ENCODE measurements around the gene CPLX1. TPM values are rescaled to one million over a fixed set of nuclear protein-coding genes. Genes with fewer than 3 reads are reported as not detected.
A peak's percentile ranks its signal among the peaks of the same experiment; 100 is the strongest.
"Not testable (repeated sequence)": the region's sequence is repeated elsewhere in the genome, so short reads cannot be mapped to it uniquely, and the experiment has no call there.

The CPLX1 gene
- total RNA-seq, 1 donor, result not detected

DNA sequence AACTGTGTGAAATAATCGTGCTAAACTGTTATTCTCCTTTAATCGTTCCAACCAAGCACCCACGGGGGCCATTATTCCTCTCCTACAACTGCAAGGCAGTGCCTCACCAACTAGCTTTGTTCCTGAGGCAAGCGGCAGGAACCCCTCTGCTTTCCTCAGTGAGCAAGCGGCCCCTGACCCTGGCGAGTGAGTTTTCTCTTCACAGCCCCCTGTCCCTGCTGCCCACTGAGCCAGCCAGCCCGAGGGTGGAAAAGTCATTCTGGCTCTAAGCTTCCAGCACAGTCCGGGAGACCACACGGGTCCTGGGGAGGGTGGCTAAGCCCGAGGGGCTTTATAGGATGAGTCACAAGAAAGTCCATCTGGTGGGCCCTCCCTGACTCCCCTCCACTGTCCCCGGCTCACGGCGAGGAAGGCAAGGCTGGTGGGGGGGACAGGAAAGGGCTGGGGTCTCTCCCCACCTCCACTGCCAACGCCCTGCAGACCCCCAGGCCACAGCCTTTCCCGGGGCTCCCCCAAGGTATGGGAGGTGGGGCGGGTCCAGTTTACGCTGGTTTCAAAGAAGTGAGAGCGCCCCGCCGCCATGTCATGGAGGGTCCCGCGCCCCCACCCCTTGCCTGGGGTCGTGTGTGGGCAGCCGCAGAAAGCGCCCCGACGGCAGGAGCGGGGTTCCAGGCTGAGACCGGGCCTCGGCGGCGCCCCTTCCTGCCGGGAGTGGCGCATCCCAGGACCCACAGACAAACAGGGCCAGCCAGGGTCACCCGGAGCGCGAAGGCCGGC lies 45.0 kb downstream of the CPLX1 start:
- H3K79me2 ChIP-seq (ENCODE audit: insufficient read depth, low read length), result peaks cover 55% of the 10 kb centered on the region
- peak overlapping the region; percentile 96 for H3K27ac ChIP-seq (ENCODE audit: low read depth, low read length)
- DNase-seq (ENCODE audit: insufficient read length, low spot score, missing footprints), result peak; percentile 36
- H2AFZ ChIP-seq (ENCODE audit: low read length), result peak overlapping the region; percentile 70
- peaks cover 42% of the 10 kb centered on the region for H4K20me1 ChIP-seq (ENCODE audit: insufficient read depth, low read length)
- peak overlapping the region; percentile 99 for H3K4me3 ChIP-seq (ENCODE audit: insufficient read depth, low read length)
- TF ChIP-seq, protein P1, sequence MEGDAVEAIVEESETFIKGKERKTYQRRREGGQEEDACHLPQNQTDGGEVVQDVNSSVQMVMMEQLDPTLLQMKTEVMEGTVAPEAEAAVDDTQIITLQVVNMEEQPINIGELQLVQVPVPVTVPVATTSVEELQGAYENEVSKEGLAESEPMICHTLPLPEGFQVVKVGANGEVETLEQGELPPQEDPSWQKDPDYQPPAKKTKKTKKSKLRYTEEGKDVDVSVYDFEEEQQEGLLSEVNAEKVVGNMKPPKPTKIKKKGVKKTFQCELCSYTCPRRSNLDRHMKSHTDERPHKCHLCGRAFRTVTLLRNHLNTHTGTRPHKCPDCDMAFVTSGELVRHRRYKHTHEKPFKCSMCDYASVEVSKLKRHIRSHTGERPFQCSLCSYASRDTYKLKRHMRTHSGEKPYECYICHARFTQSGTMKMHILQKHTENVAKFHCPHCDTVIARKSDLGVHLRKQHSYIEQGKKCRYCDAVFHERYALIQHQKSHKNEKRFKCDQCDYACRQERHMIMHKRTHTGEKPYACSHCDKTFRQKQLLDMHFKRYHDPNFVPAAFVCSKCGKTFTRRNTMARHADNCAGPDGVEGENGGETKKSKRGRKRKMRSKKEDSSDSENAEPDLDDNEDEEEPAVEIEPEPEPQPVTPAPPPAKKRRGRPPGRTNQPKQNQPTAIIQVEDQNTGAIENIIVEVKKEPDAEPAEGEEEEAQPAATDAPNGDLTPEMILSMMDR (IDR thresholded peaks at IDR 0.05; ENCODE audit: extremely low read depth, low read depth, low read length), result no peak
- peaks cover 11% of the 10 kb centered on the region for H3K27me3 ChIP-seq (ENCODE audit: insufficient read depth, low read length)
- no peaks in the 10 kb centered on the region for H3K9me3 ChIP-seq (ENCODE audit: low read depth, low read length)
- H3K4me1 ChIP-seq (ENCODE audit: insufficient read depth, low read length), result peaks cover 14% of the 10 kb centered on the region
- peaks cover 41% of the 10 kb centered on the region for H3K36me3 ChIP-seq (ENCODE audit: insufficient read depth, low read length)
- peak overlapping the region; percentile 95 for H3K4me2 ChIP-seq (ENCODE audit: insufficient read depth, low read length)

- H3K79me2 ChIP-seq (ENCODE audit: insufficient read depth, low read length), result peaks cover 62% of the 10 kb centered on the region
- peak overlapping the region; percentile 96 for H3K27ac ChIP-seq (ENCODE audit: low read depth, low read length)
- H3K27me3 ChIP-seq (ENCODE audit: insufficient read depth, low read length); H2AFZ ChIP-seq (ENCODE audit: low read length); H3K9me3 ChIP-seq (ENCODE audit: low read depth, low read length); DNase-seq (ENCODE audit: insufficient read length, low spot score, missing footprints): not testable (repeated sequence)
- peaks cover 47% of the 10 kb centered on the region for H3K36me3 ChIP-seq (ENCODE audit: insufficient read depth, low read length)
- H4K20me1 ChIP-seq (ENCODE audit: insufficient read depth, low read length), result peaks cover 49% of the 10 kb centered on the region
- H3K4me3 ChIP-seq (ENCODE audit: insufficient read depth, low read length), result peak overlapping the region; percentile 99
- H3K4me1 ChIP-seq (ENCODE audit: insufficient read depth, low read length), result peaks cover 14% of the 10 kb centered on the region
- H3K4me2 ChIP-seq (ENCODE audit: insufficient read depth, low read length), result peak overlapping the region; percentile 95
These were observed 45.7 kb downstream of the CPLX1 start for GRCh38 chr4:780255-780654.

GRCh38 chr4:779555-779954 lies 46.4 kb downstream of the CPLX1 start:
- Histone ChIP-seq H3K79me2 (ENCODE audit: insufficient read depth, low read length) (peaks cover 69% of the 10 kb centered on the region), H3K4me3 (ENCODE audit: insufficient read depth, low read length) (no peak overlapping the region), H3K9me3 (ENCODE audit: low read depth, low read length) (no peaks in the 10 kb centered on the region), H3K36me3 (ENCODE audit: insufficient read depth, low read length) (peaks cover 54% of the 10 kb centered on the region), H3K27me3 (ENCODE audit: insufficient read depth, low read length) (peaks cover under 1% of the 10 kb centered on the region), H4K20me1 (ENCODE audit: insufficient read depth, low read length) (peaks cover 50% of the 10 kb centered on the region), H3K4me2 (ENCODE audit: insufficient read depth, low read length) (peak overlapping the region; percentile 95), H2AFZ (ENCODE audit: low read length) (no peak overlapping the region), H3K4me1 (ENCODE audit: insufficient read depth, low read length) (peaks cover 14% of the 10 kb centered on the region), H3K27ac (ENCODE audit: low read depth, low read length) (no peak overlapping the region)
- peak; percentile 17 for DNase-seq (ENCODE audit: insufficient read length, low spot score, missing footprints)
- TF ChIP-seq, protein P1 (IDR thresholded peaks at IDR 0.05; ENCODE audit: extremely low read depth, low read depth, low read length), result no peak

DNA sequence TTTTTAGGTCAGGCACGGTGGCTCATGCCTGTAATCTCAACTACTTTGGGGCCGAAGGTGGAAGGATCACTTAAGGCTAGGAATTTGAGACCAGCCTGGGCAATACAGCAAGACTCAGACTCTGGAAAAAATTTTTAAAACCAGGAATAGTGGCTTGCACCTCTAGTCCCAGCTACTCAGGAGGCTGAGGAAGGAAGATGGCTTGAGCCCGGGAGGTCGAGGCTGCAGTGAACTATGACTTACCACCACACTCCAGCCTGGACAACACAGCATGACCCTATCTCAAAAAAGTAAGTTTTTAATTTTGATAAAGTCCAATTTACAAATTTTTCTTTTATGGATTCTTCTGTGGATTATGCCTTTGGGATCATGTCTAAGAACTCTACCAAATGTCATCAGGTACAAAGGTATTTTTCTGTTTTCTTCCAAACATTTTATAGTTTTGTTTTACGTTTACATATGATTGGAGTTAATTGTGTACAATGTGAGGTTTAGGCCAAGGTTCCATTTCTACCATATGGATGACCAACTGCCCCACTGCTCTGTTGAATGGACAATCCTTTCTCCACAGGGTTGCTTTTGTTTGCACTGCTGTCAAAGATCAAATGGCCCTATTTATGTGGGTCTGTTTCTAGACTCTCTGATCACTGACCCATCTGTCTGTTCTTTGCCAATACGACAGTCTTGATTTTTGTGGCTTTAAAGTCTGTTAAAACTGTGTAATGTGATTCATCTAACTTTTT lies 48.2 kb downstream of the CPLX1 start:
- Histone ChIP-seq H3K9me3 (ENCODE audit: low read depth, low read length) (no peaks in the 10 kb centered on the region), H3K4me3 (ENCODE audit: insufficient read depth, low read length) (no peak overlapping the region), H3K36me3 (ENCODE audit: insufficient read depth, low read length) (peaks cover 62% of the 10 kb centered on the region), H3K4me2 (ENCODE audit: insufficient read depth, low read length) (no peak overlapping the region), H3K4me1 (ENCODE audit: insufficient read depth, low read length) (peaks cover 14% of the 10 kb centered on the region), H3K27ac (ENCODE audit: low read depth, low read length) (no peak overlapping the region), H3K27me3 (ENCODE audit: insufficient read depth, low read length) (no peaks in the 10 kb centered on the region), H4K20me1 (ENCODE audit: insufficient read depth, low read length) (peaks cover 66% of the 10 kb centered on the region), H2AFZ (ENCODE audit: low read length) (no peak overlapping the region), H3K79me2 (ENCODE audit: insufficient read depth, low read length) (peaks cover 87% of the 10 kb centered on the region)
- DNase-seq (ENCODE audit: insufficient read length, low spot score, missing footprints), result no peak
- TF ChIP-seq, protein P1 (IDR thresholded peaks at IDR 0.05; ENCODE audit: extremely low read depth, low read depth, low read length), result no peak

Measured in osteoblast (primary cell).